GM12878 (cell line): ENCODE data around the gene DGKB. TPM values are rescaled to one million over a fixed set of nuclear protein-coding genes. Genes with fewer than 3 reads are reported as not detected.

Experiments used
- ATAC-seq: fragments of 200-7000 bp; cut with Tn5 transposase; 3 replicates; pipeline ENCODE4 v1.9.1; 2020; ENCODE audit warnings: mild to moderate bottlenecking, moderate library complexity
- BruUV-seq: library from RNA; stranded (reverse); fragments of 400-500 nt; replicated peaks from 2 replicates; lab custom pipeline; 2021; lab: Mats Ljungman, UMichigan
- CTCF ChIA-PET: fragments of 300-600 bp; sonication (Branson Sonifier 250); formaldehyde crosslinking; extraction: SDS; loops from one replicate; lab custom pipeline; 2021; ENCODE audit warnings: inconsistent platforms; lab: Yijun Ruan, JAX
- POLR2A ChIA-PET: fragments of 350-600 bp; formaldehyde crosslinking; extraction: SDS; loops from one replicate; lab custom pipeline; 2021; ENCODE audit warnings: inconsistent platforms; lab: Charles Lee
- RAD21 ChIA-PET: fragments of 300-600 bp; sonication (Branson Sonifier 250); formaldehyde crosslinking; loops from one replicate; lab custom pipeline; 2023; ENCODE audit warnings: antibody characterized with exemption; ENCODE audit not compliant: unreplicated experiment; lab: Charles Lee
- SMC1A ChIA-PET: fragments of 300-600 bp; sonication (Branson Sonifier 250); formaldehyde crosslinking; loops from one replicate; lab custom pipeline; 2023; ENCODE audit not compliant: unreplicated experiment, uncharacterized antibody; lab: Charles Lee
- DNase-seq: peaks from one replicate; pipeline ENCODE4 v3.0.0-alpha.2; 2011; ENCODE audit warnings: low read depth, low spot score
- FAIRE-seq: peaks from 3 replicates; lab custom pipeline; 2011; peaks lifted over from hg19 to GRCh38; lab: Jason Lieb, UNC
- H2AFZ ChIP-seq: 2 replicates; pipeline ENCODE4 v1.6.0; 2011; ENCODE audit warnings: low read depth, low read length, control low read depth; ENCODE audit not compliant: control insufficient read depth
- H3K27ac ChIP-seq: 2 replicates; pipeline ENCODE4 v1.5.1; 2011; ENCODE audit warnings: control low read depth; ENCODE audit not compliant: control insufficient read depth, insufficient read depth
- H3K27me3 ChIP-seq, 2 experiments: replicated peaks in 1 of 2; 2 replicates each; pipeline versions ENCODE4 v1.6.0 to v1.6.1; 2011; ENCODE audit warnings: low read length in 1 of 2; ENCODE audit not compliant: control insufficient read depth in 2 of 2, insufficient read depth in 2 of 2
- H3K36me3 ChIP-seq, 2 experiments: 2 replicates each; pipeline ENCODE4 v1.5.1; 2011; ENCODE audit warnings: low read length in 1 of 2; ENCODE audit not compliant: control insufficient read depth in 2 of 2, insufficient read depth in 2 of 2
- H3K4me1 ChIP-seq: 2 replicates; pipeline ENCODE4 v1.6.1; 2011; ENCODE audit warnings: mild to moderate bottlenecking, low read length, moderate library complexity, mixed read lengths; ENCODE audit not compliant: control insufficient read depth, insufficient read depth
- H3K4me2 ChIP-seq: 2 replicates; pipeline ENCODE4 v1.6.0; 2011; ENCODE audit warnings: control low read depth; ENCODE audit not compliant: control insufficient read depth, insufficient read depth
- H3K4me3 ChIP-seq: fragments of 200-600 bp; sonication (generic); 2 replicates; pipeline ENCODE4 v1.5.1; 2016
- H3K79me2 ChIP-seq: 2 replicates; pipeline ENCODE4 v1.6.0; 2011; ENCODE audit warnings: low read length; ENCODE audit not compliant: control insufficient read depth, insufficient read depth
- H3K9ac ChIP-seq: 2 replicates; pipeline ENCODE4 v1.8.0; 2011; ENCODE audit warnings: low read length, control low read depth, mixed read lengths; ENCODE audit not compliant: control insufficient read depth, insufficient read depth
- H3K9me3 ChIP-seq: replicated peaks from 3 replicates; pipeline ENCODE4 v1.5.1; 2011; ENCODE audit warnings: mild to moderate bottlenecking, low read length; ENCODE audit not compliant: control insufficient read depth, insufficient read depth
- H4K20me1 ChIP-seq: 2 replicates; pipeline ENCODE4 v1.6.0; 2011; ENCODE audit not compliant: control insufficient read depth, insufficient read depth
- CHD2 ChIP-seq: IDR thresholded peaks from 2 replicates; pipeline ENCODE4 v1.6.1; 2011; ENCODE audit warnings: low read depth, low read length, improper control_type of control experiment, borderline replicate concordance
- EP300 ChIP-seq, 2 experiments: fragments of 150-350 bp in 1 of 2; IDR thresholded peaks; 2 replicates each; pipeline ENCODE4 v1.6.1; 2011 to 2012; ENCODE audit warnings: low read depth in 2 of 2, low read length in 2 of 2, borderline replicate concordance in 1 of 2, improper control_type of control experiment in 1 of 2, inconsistent platforms in 1 of 2; ENCODE audit not compliant: control insufficient read depth in 1 of 2
- ESRRA ChIP-seq: IDR thresholded peaks from 2 replicates; pipeline ENCODE4 v1.6.1; 2012; ENCODE audit warnings: mild to moderate bottlenecking, low read length, improper control_type of control experiment
- ETV6 ChIP-seq, 2 experiments: fragments of 450-650 bp in 1 of 2; IDR thresholded peaks in 1 of 2; conservative IDR thresholded peaks in 1 of 2; 2 replicates each; pipeline ENCODE4 v1.6.1; 2014; ENCODE audit warnings: antibody characterized with exemption in 1 of 2, borderline replicate concordance in 1 of 2, low read depth in 1 of 2, mild to moderate bottlenecking in 1 of 2, moderate library complexity in 1 of 2
- KAT2A ChIP-seq: conservative IDR thresholded peaks from 2 replicates; pipeline ENCODE4 v1.6.1; 2011; ENCODE audit warnings: low read depth, low read length; ENCODE audit not compliant: control insufficient read depth
- NBN ChIP-seq: fragments of 450-650 bp; IDR thresholded peaks from 2 replicates; pipeline ENCODE4 v1.6.1; 2016
- POLR2A ChIP-seq: IDR thresholded peaks from 2 replicates; pipeline ENCODE4 v1.6.1; 2011; ENCODE audit warnings: low read depth, mild to moderate bottlenecking, low read length
- TBL1XR1 ChIP-seq: IDR thresholded peaks from 2 replicates; pipeline ENCODE4 v1.6.1; 2012; ENCODE audit warnings: low read depth, low read length, improper control_type of control experiment
- WRNIP1 ChIP-seq: IDR thresholded peaks from 2 replicates; pipeline ENCODE4 v1.6.1; 2011; ENCODE audit warnings: low read depth, low read length, improper control_type of control experiment, borderline replicate concordance
- ZNF622 ChIP-seq: fragments of 450-650 bp; IDR thresholded peaks from 2 replicates; pipeline ENCODE4 v1.6.1; 2017; ENCODE audit warnings: mild to moderate bottlenecking, inconsistent platforms
- ZSCAN29 ChIP-seq: fragments of 450-650 bp; IDR thresholded peaks from 2 replicates; pipeline ENCODE4 v1.6.1; 2017; ENCODE audit warnings: mild to moderate bottlenecking, moderate library complexity
- WGBS: methylation state at CpG from one replicate; pipeline ENCODE4 v1.1.6; 2016; ENCODE audit warnings: low lambda C conversion rate; ENCODE audit not compliant: insufficient replicate concordance, insufficient coverage; ENCODE audit errors: missing lambda C conversion rate; 5-methylcytosine and 5-hydroxymethylcytosine counted together
- in situ Hi-C: fragments of 300-500 bp; cut with MboI; formaldehyde crosslinking; loops from 9 replicates; pipeline ENCODE4 v1.14.3; 2018; ENCODE audit warnings: mixed read lengths
- intact Hi-C: fragments of 100-400 bp; cut with micrococcal nuclease; formaldehyde crosslinking; loops from one replicate; pipeline ENCODE4 v1.14.2; 2022; ENCODE audit not compliant: unreplicated experiment
- polyA plus RNA-seq, 11 experiments: library from polyadenylated mRNA; depleted of rRNA in 4 of 11; unstranded in 6 of 11; stranded (reverse) in 5 of 11; fragments of >200 nt; fragmentation: Nextera tagmentation in 4 of 11; fragmentation: Illumina TruSeq in 1 of 11; extraction: Ambion mirVana in 4 of 11; extraction: Trizol in 1 of 11; gene quantifications; 1 replicate in 1 of 11; 2 replicates in 10 of 11; pipeline versions ENCODE4 v1.2.1 to v1.2.3, GENCODE V29; 2011 to 2016; ENCODE audit warnings: inconsistent platforms in 2 of 11, missing spikeins in 2 of 11, low read depth in 1 of 11
- total RNA-seq, 4 experiments: library from RNA; depleted of rRNA in 3 of 4; stranded (reverse); fragments of >200 nt in 3 of 4; fragmentation: Illumina TruSeq in 1 of 4; extraction: Trizol in 1 of 4; gene quantifications; 2 replicates each; pipeline versions ENCODE4 v1.2.1 to v1.2.3, GENCODE V29; 2013 to 2021
- TF ChIP-seq, protein P1 (sequence below): fragments of 450-650 bp; IDR thresholded peaks from 2 replicates; pipeline ENCODE4 v1.6.1; 2014; ENCODE audit warnings: mild to moderate bottlenecking

Gene DGKB
- total and polyA plus RNA-seq, 10 of the 15 experiments (the other 5 are each of a cell fraction or from before 2014, with no cell fraction given): 0.02 to 0.10 (median 0.04) TPM; not detected in 6

DNA sequence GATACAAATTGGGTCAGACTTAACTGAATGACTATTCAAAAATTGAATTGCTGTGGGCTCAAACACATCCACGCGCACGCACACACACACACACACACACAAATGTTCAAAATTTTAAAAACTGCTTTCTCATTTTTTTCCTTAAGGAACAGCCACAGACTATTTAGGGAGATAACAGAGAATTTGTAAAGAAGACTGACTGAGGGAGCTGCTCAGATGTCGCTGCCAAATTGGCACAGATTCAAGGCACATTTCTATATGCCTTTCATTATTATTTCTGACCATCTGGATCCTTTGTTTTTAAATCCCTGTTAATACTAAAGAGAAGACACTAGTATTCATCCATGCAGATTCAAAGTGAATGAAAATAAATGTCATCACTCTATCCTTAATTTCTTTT lies 154.8 kb downstream of the DGKB start:
- H3K27ac ChIP-seq: no peak overlapping the region
- no peak overlapping the region for H3K9ac ChIP-seq
- RAD21 ChIA-PET: interaction anchor here (0.8 kb wide), 1 partner anchor 30 kb away, joined by 4 read pairs; no protein-coding TSS in a partner anchor
- H3K36me3 ChIP-seq: no peaks in the 10 kb centered on the region
- no peaks in the 10 kb centered on the region for H3K27me3 ChIP-seq
- no peaks in the 10 kb centered on the region for H4K20me1 ChIP-seq
- no TSS peak for BruUV-seq
- no peak overlapping the region for H3K4me3 ChIP-seq
- no peak overlapping the region for H3K4me2 ChIP-seq
- FAIRE-seq (no peak), DNase-seq (no peak), ATAC-seq (no peak)
- 58% methylated on average over 4 of the region's 4 CpGs for WGBS
- POLR2A ChIA-PET: no interaction called here
- H3K9me3 ChIP-seq: no peaks in the 10 kb centered on the region
- H3K79me2 ChIP-seq: no peaks in the 10 kb centered on the region
- intact Hi-C loops: no loop called here
- TF ChIP-seq EP300 (IDR thresholded peaks at IDR 0.05; ENCODE audit: borderline replicate concordance in 1 of 2, control insufficient read depth in 1 of 2, low read depth in 2 of 2, low read length in 2 of 2) (no peak), KAT2A (no peak), TBL1XR1 (no peak)
- TF ChIP-seq, protein P1, sequence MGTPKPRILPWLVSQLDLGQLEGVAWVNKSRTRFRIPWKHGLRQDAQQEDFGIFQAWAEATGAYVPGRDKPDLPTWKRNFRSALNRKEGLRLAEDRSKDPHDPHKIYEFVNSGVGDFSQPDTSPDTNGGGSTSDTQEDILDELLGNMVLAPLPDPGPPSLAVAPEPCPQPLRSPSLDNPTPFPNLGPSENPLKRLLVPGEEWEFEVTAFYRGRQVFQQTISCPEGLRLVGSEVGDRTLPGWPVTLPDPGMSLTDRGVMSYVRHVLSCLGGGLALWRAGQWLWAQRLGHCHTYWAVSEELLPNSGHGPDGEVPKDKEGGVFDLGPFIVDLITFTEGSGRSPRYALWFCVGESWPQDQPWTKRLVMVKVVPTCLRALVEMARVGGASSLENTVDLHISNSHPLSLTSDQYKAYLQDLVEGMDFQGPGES: no peak
- in situ Hi-C loops: no loop called here
- H3K4me1 ChIP-seq: no peaks in the 10 kb centered on the region
- H2AFZ ChIP-seq: no peak overlapping the region
- CTCF ChIA-PET: interaction anchor here (0.9 kb wide), 1 partner anchor 12 kb away, joined by 4 read pairs; no protein-coding TSS in a partner anchor
- SMC1A ChIA-PET: interaction anchor here (0.6 to 1.0 kb wide), 2 partner anchors 9 to 24 kb away, joined by 3 read pairs; no protein-coding TSS in a partner anchor

- BruUV-seq: no TSS peak
- FAIRE-seq: no peak
- Histone ChIP-seq H2AFZ (no peak overlapping the region), H3K36me3 (no peaks in the 10 kb centered on the region), H3K9me3 (no peaks in the 10 kb centered on the region; the same call in 2 of the 3 replicates), H3K79me2 (no peaks in the 10 kb centered on the region), H3K4me1 (no peaks in the 10 kb centered on the region), H3K27ac (no peak overlapping the region), H3K27me3 (no peaks in the 10 kb centered on the region), H3K9ac (no peak overlapping the region), H3K4me2 (no peak overlapping the region), H3K4me3 (no peak overlapping the region), H4K20me1 (no peaks in the 10 kb centered on the region)
- intact Hi-C loops (no loop called here), in situ Hi-C loops (no loop called here)
- POLR2A ChIA-PET: no interaction called here
- SMC1A ChIA-PET: interaction anchor here (1.1 kb wide), 1 partner anchor 18 kb away, joined by 3 read pairs; no protein-coding TSS in a partner anchor
- no peak for ATAC-seq
- no peak for DNase-seq
- 7% methylated on average over 4 of the region's 4 CpGs for WGBS
- RAD21 ChIA-PET: no interaction called here
- CTCF ChIA-PET: no interaction called here
- TF ChIP-seq WRNIP1 (no peak), NBN (no peak), POLR2A (no peak), CHD2 (no peak), EP300 (IDR thresholded peaks at IDR 0.05; ENCODE audit: borderline replicate concordance in 1 of 2, control insufficient read depth in 1 of 2, low read depth in 2 of 2, low read length in 2 of 2) (no peak), ZNF622 (no peak), ESRRA (no peak), ETV6 (conservative IDR thresholded peaks at IDR 0.05 in 1 of 2, IDR thresholded peaks at IDR 0.05 in 1 of 2; ENCODE audit: borderline replicate concordance in 1 of 2, low read depth in 1 of 2) (no peak), ZSCAN29 (no peak)
Measured at GRCh38 chr7:14745076-14745475, 157.5 kb downstream of the DGKB start.
